PC-3 (cell line): Measurements from ENCODE around the gene CAND2. TPM values are rescaled to one million over a fixed set of nuclear protein-coding genes. Genes with fewer than 3 reads are reported as not detected.

Source experiments
- ATAC-seq: fragments of 200-7000 bp; cut with Tn5 transposase; 2 replicates; pipeline ENCODE4 v1.9.1; 2020; ENCODE audit warnings: mild to moderate bottlenecking, moderate library complexity
- BruUV-seq: library from RNA; stranded (reverse); fragments of 400-500 nt; replicated peaks from 2 replicates; lab custom pipeline; 2021; lab: Mats Ljungman, UMichigan
- CTCF ChIA-PET: fragments of 300-600 bp; sonication (Branson Sonifier 250); formaldehyde crosslinking; loops from one replicate; lab custom pipeline; 2022; ENCODE audit warnings: antibody characterized with exemption; lab: Charles Lee
- POLR2A ChIA-PET: fragments of 300-600 bp; sonication (Branson Sonifier 250); formaldehyde crosslinking; loops from one replicate; lab custom pipeline; 2022; ENCODE audit warnings: antibody characterized with exemption; ENCODE audit not compliant: unreplicated experiment; lab: Charles Lee
- DNase-seq: peaks from one replicate; pipeline ENCODE4 v3.0.0-alpha.2; 2015
- H2AFZ ChIP-seq: fragments of 300-600 bp; sonication (generic); 2 replicates; pipeline ENCODE4 v1.6.0; 2016; ENCODE audit warnings: antibody characterized with exemption, low read length
- H3F3A ChIP-seq: fragments of 300-600 bp; sonication (generic); one replicate; pipeline ENCODE4 v1.6.0; 2017; ENCODE audit warnings: antibody characterized with exemption, low read length, control low read depth, mild to moderate bottlenecking; ENCODE audit not compliant: unreplicated experiment
- H3K27ac ChIP-seq: fragments of 300-600 bp; sonication (generic); 2 replicates; pipeline ENCODE4 v1.5.1; 2016; ENCODE audit warnings: mild to moderate bottlenecking, low read length
- H3K27me3 ChIP-seq: fragments of 300-600 bp; sonication (generic); 2 replicates; pipeline ENCODE4 v1.6.1; 2016; ENCODE audit warnings: low read length, mixed read lengths
- H3K36me3 ChIP-seq: fragments of 300-600 bp; sonication (generic); 2 replicates; pipeline ENCODE4 v1.6.1; 2016; ENCODE audit warnings: low read depth, mixed run types, low read length, mixed read lengths
- H3K4me1 ChIP-seq: fragments of 300-600 bp; sonication (generic); 2 replicates; pipeline ENCODE4 v1.5.1; 2016; ENCODE audit warnings: low read length; ENCODE audit not compliant: insufficient read depth
- H3K4me2 ChIP-seq: fragments of 300-600 bp; sonication (generic); 2 replicates; pipeline ENCODE4 v1.6.0; 2016; ENCODE audit warnings: low read length
- H3K4me3 ChIP-seq: fragments of 300-600 bp; sonication (generic); 2 replicates; pipeline ENCODE4 v1.5.1; 2016; ENCODE audit warnings: mild to moderate bottlenecking, low read length, mixed read lengths
- H3K79me2 ChIP-seq: fragments of 300-600 bp; sonication (generic); 2 replicates; pipeline ENCODE4 v1.6.1; 2017; ENCODE audit warnings: low read length, mixed read lengths
- H3K9ac ChIP-seq: fragments of 300-600 bp; sonication (generic); 2 replicates; pipeline ENCODE4 v1.6.0; 2016; ENCODE audit warnings: mild to moderate bottlenecking, low read length
- H3K9me2 ChIP-seq: fragments of 300-600 bp; sonication (generic); replicated peaks from 2 replicates; pipeline ENCODE4 v1.6.1; 2016; ENCODE audit warnings: mixed run types, low read length, mixed read lengths
- H3K9me3 ChIP-seq: fragments of 300-600 bp; sonication (generic); 2 replicates; pipeline ENCODE4 v1.6.1; 2016; ENCODE audit warnings: low read length, mixed read lengths
- H4K20me1 ChIP-seq: fragments of 300-600 bp; sonication (generic); 2 replicates; pipeline ENCODE4 v1.6.1; 2016; ENCODE audit warnings: low read length, mixed read lengths
- CTCF ChIP-seq: fragments of 300-600 bp; sonication (generic); conservative IDR thresholded peaks from 2 replicates; pipeline ENCODE4 v1.5.1; 2017; ENCODE audit warnings: antibody characterized with exemption, low read depth, mild to moderate bottlenecking, low read length
- EZH2 ChIP-seq: fragments of 300-600 bp; sonication (generic); IDR thresholded peaks from one replicate; pipeline ENCODE4 v1.6.1; 2017; ENCODE audit warnings: antibody characterized with exemption, mild to moderate bottlenecking, low read length; ENCODE audit not compliant: unreplicated experiment
- EZH2phosphoT487 ChIP-seq: fragments of 300-600 bp; sonication (generic); IDR thresholded peaks from 2 replicates; pipeline ENCODE4 v1.6.1; 2018; ENCODE audit warnings: mild to moderate bottlenecking, antibody characterized with exemption, low read length, borderline replicate concordance
- intact Hi-C: fragments of 100-400 bp; cut with micrococcal nuclease; formaldehyde crosslinking; loops from 2 replicates; pipeline ENCODE4 v1.9.0; 2023
- total RNA-seq: library from RNA; depleted of rRNA; stranded (reverse); fragments of >200 nt; gene quantifications from 2 replicates; pipeline ENCODE4 v1.2.3, GENCODE V29; 2014

The CAND2 gene
- total RNA-seq, 1 experiment from 2014 or later = 4.8 TPM

GRCh38 chr3:12750223-12750622, 46.3 kb upstream of the CAND2 start:
- Histone ChIP-seq H3K9ac (peak overlapping the region; percentile 47), H3K36me3 (no peaks in the 10 kb centered on the region; the same call in 1 of the 2 replicates), H2AFZ (peak overlapping the region; percentile 51), H3K4me2 (peak overlapping the region; percentile 5; the same call in 1 of the 2 replicates), H3K9me2 (no peaks in the 10 kb centered on the region), H3K4me1 (peaks cover 53% of the 10 kb centered on the region), H3K79me2 (peaks cover 5% of the 10 kb centered on the region; the same call in 1 of the 2 replicates), H3F3A (no peaks in the 10 kb centered on the region), H3K9me3 (no peaks in the 10 kb centered on the region), H3K27me3 (no peaks in the 10 kb centered on the region), H3K27ac (peak overlapping the region; percentile 87), H4K20me1 (no peaks in the 10 kb centered on the region), H3K4me3 (no peak overlapping the region)
- BruUV-seq = no TSS peak
- TF ChIP-seq EZH2 (no peak), EZH2phosphoT487 (no peak), CTCF (no peak)
- DNase-seq = peak; percentile 94
- ATAC-seq = peak; percentile 71
- ChIA-PET CTCF (interaction anchor here (1.2 kb wide), 1 partner anchor 13 kb away, joined by 3 read pairs; no protein-coding TSS in a partner anchor), POLR2A (no interaction called here)
- intact Hi-C loops = no loop called here

DNA sequence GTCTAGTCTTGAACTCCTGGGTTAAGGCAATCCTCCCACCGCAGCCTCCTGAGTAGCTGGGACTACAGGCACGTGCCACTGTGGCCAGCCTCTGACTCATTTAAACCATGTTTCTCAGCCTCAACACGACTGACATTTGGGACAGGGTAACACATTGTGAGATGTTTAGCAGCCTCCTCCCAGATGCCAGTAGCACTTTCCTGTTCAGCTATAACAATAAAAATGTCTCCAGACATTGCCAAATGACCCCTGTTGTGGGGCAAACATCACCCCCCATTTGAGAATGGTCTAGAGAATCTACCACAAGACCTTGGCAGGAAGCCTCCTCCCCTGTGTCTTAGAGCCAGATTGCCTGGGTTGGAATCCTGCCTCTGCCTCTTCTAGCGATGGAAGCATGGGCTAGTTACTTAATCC, 45.8 kb upstream of the CAND2 start:
- CTCF ChIA-PET = interaction anchor here (1.2 kb wide), 1 partner anchor 13 kb away, joined by 3 read pairs; no protein-coding TSS in a partner anchor
- H3K4me3 ChIP-seq = no peak overlapping the region
- no TSS peak for BruUV-seq

More for the DNA sequence above, 45.8 kb upstream of the CAND2 start:
- intact Hi-C loops = no loop called here
- H3K36me3 ChIP-seq = no peaks in the 10 kb centered on the region; the same call in 1 of the 2 replicates
- peaks cover 5% of the 10 kb centered on the region; the same call in 1 of the 2 replicates for H3K79me2 ChIP-seq
- no peak overlapping the region; the same call in 1 of the 2 replicates for H3K4me2 ChIP-seq
- POLR2A ChIA-PET = no interaction called here
- no peaks in the 10 kb centered on the region for H3K9me2 ChIP-seq
- H3K9ac ChIP-seq = peak overlapping the region; percentile 47
- peak; percentile 57 for DNase-seq
- H3K27ac ChIP-seq = peak overlapping the region; percentile 87
- no peaks in the 10 kb centered on the region for H3F3A ChIP-seq
- no peaks in the 10 kb centered on the region for H3K27me3 ChIP-seq
- peak; percentile 18 for ATAC-seq
- TF ChIP-seq EZH2phosphoT487 = no peak
- no peak for TF ChIP-seq CTCF
- H3K9me3 ChIP-seq = no peaks in the 10 kb centered on the region
- H3K4me1 ChIP-seq = peaks cover 53% of the 10 kb centered on the region
- H2AFZ ChIP-seq = peak overlapping the region; percentile 51
- no peaks in the 10 kb centered on the region for H4K20me1 ChIP-seq
